ENCODE measurements around the gene SPDEF.

SPDEF gene

DNA sequence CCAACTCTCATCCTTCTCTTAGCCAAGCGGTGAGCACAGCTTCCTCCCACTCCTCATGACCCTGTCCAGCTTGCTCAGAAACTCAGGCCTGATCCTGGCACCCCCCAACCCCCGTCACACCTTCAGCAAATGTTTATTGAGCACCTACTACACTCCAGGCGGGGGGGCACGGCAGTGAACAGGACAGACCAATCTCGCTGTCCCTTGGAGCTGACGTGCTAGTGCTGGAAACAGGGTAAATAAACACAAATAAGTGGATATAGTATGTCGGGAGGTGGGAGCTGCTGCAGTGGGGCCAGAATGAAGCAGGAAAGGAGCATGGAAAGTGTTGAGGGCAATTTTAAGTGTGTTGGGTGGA is 7.4 kb upstream of the SPDEF start:
- no peak for DNase-seq (ENCODE audit: low read depth in 1 of 2, low spot score in 1 of 2)

DNA sequence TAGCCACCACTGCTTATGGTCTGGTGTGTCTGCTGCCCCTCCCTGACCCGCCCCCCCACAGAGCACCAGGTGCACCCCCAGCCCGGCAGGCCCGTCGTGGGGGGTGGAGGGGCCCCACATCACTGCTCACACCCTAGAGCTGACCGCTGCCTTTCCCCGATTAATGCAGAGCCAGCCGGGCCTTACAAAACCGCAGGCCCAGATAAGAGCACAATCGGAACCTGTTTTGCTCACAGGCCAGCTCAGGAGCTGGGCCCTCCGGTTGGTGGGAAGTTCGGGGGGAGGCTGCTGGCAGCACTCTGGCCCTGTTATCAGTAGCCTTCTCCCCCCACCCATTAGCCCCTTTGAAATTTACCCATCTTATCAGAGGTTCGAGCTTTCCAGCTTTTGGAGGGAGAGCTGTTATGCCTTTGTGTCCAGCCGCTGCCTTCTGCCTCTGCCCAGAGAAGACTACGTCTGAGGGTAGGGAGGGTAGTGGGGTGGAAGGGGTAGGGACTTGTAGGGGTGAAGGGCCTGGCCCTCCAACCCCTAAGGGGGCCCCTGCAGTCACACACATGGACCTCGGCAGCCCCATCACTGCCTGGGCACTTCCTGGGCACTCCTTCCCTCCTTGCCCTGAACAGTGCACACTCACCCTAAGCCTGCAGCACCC is 6.9 kb upstream of the SPDEF start:
- DNase-seq (ENCODE audit: low read depth in 1 of 2, low spot score in 1 of 2) = no peak

DNA sequence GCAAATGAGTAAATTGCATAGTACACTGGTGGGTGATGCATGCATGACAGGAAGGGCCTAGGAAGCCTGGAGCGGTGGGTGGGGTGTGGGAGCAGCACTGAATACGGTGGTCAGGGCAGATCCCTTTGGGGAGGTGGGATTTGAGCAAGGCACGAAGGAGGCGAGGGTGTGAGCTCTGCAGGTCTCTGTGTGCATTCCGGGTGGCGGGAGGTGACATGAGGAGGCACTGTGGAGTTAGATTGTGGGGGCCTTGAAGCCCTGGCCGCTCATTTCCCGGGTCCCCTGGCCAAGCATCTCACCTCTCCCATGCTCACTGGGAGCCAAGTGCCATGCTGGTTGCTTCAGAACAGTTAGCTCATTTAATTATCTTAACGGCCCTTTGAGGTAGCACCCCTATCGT is 6.2 kb upstream of the SPDEF start:
- DNase-seq (ENCODE audit: low read depth in 1 of 2, low spot score in 1 of 2) = no peak

GRCh38 chr6:34561227-34561530 is 5.0 kb upstream of the SPDEF start:
- no peak for DNase-seq (ENCODE audit: low read depth in 1 of 2, low spot score in 1 of 2)

- no peak for DNase-seq (ENCODE audit: low read depth in 1 of 2, low spot score in 1 of 2)
Observed at GRCh38 chr6:34560366-34561226, 4.5 kb upstream of the SPDEF start.

DNA sequence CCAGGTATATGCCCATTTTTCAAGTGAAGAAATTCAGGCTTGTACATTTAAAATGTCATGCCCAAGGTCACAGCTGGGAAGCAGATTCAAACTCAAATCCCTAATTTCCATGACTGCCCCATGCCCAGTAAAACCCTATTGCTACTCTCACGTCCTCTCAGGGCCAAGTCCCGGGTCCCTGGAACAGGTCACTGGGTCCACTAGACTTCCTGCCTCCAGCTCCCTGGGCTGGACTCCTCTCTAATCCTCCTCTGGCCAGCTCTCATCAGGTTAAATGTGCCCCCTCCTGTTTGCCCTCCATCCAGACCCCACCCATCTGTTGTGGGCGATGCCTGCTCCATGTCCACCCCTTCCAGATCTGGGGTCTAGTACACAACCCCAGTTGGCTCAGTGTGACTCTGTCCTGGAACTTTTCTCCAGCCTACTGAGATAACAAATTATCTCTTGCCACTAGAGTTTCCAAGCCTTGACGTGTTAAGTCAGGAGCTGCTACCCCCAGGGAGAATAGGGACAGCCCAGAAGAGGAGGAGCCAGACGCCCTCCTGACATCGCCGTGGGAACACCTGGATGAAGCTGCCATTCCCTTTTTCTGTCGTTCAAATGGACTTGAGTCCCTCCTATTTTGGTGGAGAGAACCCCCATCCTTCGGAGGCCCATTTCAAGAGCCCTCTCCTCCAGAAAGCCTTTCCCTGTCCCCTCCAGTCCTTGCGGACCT is 3.7 kb upstream of the SPDEF start:
- no peak for DNase-seq (ENCODE audit: low read depth in 1 of 2, low spot score in 1 of 2)

DNA sequence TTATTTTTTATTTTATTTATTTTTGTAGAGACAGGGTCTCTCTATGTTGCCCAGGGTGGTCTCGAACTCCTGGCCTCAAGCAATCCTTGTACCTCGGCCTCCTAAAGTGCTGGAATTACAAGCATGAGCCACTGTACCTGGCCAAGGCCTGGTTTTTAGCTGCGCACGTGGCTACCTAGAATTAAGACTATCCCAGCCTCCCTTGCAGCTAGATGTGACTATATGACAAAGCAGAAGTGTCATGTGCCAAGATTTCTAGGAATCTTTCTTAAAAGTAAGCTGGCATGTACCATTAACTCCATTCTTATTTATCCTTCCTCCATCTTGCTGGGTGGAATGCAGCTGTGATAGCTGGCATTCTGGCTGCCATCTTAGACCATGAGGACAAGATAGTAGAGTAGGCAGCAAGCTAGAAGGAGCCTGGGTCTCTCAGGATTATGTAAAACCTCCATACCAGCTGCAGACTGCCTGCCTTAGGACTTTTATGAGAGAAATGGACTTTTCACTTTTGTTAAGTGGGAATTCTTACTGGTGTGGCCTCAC is 2.1 kb upstream of the SPDEF start:
- DNase-seq (ENCODE audit: low read depth in 1 of 2, low spot score in 1 of 2) = no peak

DNA sequence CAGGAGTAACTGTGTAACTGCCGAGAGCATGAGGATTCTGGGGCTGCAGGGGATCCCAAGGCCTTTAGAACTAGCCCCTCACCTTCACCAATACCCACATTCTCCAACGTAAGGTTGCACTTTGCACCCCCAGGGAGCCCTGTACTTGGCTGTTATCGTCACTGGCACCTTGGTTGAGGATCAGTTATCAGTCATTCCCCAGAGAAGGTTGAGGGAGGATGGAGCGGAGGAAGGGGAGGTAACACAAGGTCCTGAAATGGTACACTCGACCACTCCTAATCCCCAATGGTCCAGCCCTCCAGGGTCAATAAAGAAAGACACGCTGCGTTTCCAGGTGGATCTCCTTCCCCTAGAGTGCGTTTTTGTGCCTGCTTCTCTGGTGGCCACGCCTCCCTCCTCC is 1.1 kb upstream of the SPDEF start:
- no peak for DNase-seq (ENCODE audit: low read depth in 1 of 2, low spot score in 1 of 2)

DNA sequence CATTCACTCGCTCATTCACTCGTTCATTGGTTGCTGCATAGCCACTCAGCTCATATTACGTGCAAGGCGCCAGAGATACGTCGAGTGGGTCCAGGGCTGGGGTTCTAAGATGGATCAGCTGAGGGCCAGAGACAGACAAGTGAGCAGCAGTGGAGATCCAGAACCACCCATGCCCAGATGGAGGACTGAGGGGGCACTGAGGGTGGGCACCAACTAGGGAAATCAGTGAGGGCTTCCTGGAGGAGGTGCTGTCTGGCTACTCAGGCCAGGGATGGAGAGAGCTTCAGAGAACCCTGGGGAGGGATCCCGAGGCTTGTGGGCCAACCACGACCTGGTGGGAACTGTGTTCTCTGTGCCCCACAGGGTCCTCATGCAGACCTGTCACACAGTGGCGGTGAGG is 364 bp upstream of the SPDEF start:
- DNase-seq (ENCODE audit: low read depth in 1 of 2, low spot score in 1 of 2) = no peak

DNA sequence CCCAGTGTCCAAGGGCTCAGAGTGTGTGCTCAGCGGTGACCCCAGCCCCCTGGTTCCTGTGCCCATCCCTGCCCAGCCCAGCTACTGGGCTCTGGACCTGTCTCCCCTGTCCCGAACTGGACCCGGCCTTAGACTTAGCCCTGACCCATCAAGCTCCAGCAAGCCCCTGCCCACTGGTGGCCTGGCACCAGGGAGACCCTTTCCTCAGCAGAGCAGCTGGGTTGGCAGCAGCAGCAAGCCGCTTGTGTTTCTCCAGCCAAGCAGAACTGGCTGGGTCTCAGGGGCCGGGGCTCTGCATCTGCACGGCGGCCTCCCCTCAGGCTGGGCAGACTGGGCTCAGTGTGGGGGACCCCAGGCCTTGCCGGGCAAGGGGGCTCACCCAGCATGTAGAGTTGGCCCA is 801 bp downstream of the SPDEF start:
- DNase-seq (ENCODE audit: low read depth in 1 of 2, low spot score in 1 of 2) = no peak

DNA sequence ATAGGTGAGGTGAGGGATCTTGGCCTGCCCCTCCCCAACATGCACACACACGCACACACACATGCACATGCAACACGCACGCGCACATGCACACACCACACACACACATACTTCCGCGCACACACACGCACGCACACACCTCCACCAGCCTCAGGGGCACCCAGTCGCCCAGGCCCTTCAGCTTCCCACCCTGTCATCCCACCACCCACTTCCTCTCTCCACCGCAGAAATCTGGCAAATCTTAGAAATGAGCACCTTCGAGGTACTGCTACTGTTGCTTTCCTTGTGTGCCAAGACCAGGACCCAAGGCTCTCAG is 1.2 kb downstream of the SPDEF start:
- no peak for DNase-seq (ENCODE audit: low read depth in 1 of 2, low spot score in 1 of 2)

- no peak for DNase-seq (ENCODE audit: low read depth in 1 of 2, low spot score in 1 of 2)
Observed at GRCh38 chr6:34554291-34555006, 1.7 kb downstream of the SPDEF start.

GRCh38 chr6:34553750-34554149 is 2.4 kb downstream of the SPDEF start:
- no peak for DNase-seq (ENCODE audit: low read depth in 1 of 2, low spot score in 1 of 2)

DNA sequence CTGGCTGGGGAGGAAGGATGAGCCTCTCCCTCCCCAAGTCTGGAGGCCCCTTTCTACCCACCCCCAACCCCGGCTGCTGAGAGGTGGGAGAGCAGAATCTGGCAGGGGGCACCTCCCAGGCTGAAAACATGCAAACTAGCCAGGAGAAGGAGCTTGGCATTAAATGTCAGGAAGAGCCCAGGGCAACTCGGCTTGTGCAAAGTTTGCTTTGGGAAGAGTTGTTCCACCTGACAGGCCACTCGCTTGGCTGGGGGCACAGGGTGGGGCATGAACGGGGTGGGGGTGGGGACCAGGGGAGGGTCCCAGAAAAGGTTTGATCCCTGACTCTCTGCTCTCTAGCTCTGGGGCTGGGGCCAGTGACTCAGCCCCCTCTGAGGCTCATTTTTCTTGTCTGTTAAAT is 3.0 kb downstream of the SPDEF start:
- DNase-seq (ENCODE audit: low read depth in 1 of 2, low spot score in 1 of 2) = no peak

- DNase-seq (ENCODE audit: low read depth in 1 of 2, low spot score in 1 of 2) = no peak
Observed at GRCh38 chr6:34552620-34553019, 3.5 kb downstream of the SPDEF start.

GRCh38 chr6:34551720-34552119 is 4.4 kb downstream of the SPDEF start:
- DNase-seq (ENCODE audit: low read depth in 1 of 2, low spot score in 1 of 2) = no peak

- no peak for DNase-seq (ENCODE audit: low read depth in 1 of 2, low spot score in 1 of 2)
Observed at GRCh38 chr6:34549804-34550202, 6.3 kb downstream of the SPDEF start.

GRCh38 chr6:34549026-34549803 is 6.9 kb downstream of the SPDEF start:
- no peak for DNase-seq (ENCODE audit: low read depth in 1 of 2, low spot score in 1 of 2)

DNA sequence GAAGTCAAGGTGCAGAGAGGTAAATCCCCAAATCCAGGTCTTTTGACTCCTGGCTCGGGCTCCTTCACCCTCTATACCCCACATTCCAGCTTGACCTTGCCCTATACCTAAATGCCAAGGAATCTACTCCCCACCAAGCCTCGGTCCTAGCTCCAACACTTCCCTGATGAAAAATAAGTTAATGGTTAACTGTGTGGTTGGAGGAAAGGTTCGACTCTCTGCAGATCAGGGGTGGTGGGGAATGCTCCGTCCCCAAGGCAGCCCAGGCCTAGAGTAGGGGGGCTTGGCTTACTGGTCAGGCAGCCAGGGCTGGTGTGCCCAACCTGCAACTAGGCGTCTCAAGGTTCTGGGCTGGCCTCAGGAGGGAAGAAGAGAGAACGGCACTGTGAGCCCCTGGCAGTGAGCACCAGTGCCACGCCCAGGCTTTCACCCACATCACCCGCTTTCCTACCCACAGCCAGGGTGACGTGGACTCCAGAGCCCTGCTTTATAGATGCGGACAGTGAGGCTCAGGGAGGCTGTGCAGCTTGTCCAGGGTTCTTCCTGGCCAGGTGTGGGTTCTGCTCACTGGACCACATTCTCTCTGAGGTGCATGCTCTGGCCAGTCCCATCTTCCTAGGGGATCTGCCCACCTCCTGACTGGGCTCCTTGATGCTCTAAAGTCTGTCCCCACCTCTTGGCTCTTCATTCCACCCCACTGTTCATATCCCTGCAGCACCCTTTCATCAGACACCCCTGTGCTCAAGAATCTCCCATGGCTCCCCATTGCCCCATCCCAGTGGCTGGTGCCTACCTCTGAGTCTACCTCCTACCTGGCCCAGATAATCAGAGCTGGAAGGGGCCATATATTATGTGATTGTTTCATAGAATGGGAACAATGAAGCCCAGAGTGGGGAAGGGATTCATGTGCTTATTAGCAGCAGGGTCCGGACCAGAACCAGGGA is 8.2 kb downstream of the SPDEF start:
- DNase-seq (ENCODE audit: low read depth in 1 of 2, low spot score in 1 of 2) = no peak

Data from activated T-helper 1 cell treated with anti-CD3 and anti-CD28 coated beads, Interleukin-2, amount 50 U/mL, for 16 hours (primary cell).